HG02885 (cell line): Measurements from ENCODE around the gene ATP8A2.

ENCODE experiments used
- ATAC-seq: cut with Tn5 transposase; IDR thresholded peaks from one replicate; pipeline ENCODE4 v1.9.1; 2021; ENCODE audit warnings: mild to moderate bottlenecking; ENCODE audit not compliant: unreplicated experiment, poor library complexity

ATP8A2 gene

GRCh38 chr13:25890671-25891212, 519.0 kb downstream of the ATP8A2 start:
- no peak for ATAC-seq

GRCh38 chr13:25898991-25899390, 527.2 kb downstream of the ATP8A2 start:
- ATAC-seq, result no peak

DNA sequence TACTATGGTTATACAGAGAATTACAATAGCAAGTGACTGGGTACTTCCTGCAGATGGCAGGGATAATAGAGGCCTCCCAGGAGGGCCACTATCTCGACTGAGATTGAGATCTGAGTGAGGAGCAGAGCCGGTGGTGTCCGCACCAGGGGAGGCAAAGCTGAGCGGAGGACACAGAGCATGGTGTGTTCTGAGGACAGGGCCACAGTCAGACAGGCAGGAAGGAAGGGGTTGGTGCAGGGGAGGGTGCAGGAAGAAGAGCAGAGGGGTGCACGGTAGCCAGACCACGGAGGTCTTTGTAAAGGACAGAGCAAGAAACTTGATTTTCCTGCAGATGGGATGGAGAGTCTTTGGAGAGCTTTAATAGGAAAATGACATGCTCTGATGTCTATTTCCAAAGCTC, 527.7 kb downstream of the ATP8A2 start:
- no peak for ATAC-seq

GRCh38 chr13:25899952-25900351, 528.2 kb downstream of the ATP8A2 start:
- ATAC-seq, result no peak

- ATAC-seq, result peak; percentile 94
Observed at GRCh38 chr13:25901460-25902376, 529.9 kb downstream of the ATP8A2 start.

- no peak for ATAC-seq
Observed at GRCh38 chr13:25902455-25902854, 530.7 kb downstream of the ATP8A2 start.

DNA sequence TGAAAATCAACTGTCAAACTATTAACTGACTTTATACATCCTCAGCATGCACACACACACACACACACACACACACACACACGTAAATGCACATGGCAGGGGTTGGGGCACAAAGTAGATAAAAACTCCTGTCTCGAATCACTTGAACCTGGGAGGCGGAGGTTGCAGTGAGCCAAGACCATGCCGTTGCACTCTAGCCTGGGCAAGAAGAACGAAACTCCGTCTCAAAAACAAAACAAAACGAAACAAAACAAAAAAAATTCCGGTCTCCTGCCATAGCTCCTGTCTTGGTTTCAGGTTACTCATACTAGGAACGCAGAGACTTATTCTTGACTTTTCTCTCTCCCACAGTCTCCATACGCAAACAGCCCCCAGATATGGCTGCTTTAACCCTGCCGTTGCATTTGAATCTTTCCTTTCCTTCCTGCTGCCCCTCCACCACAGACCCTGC, 531.1 kb downstream of the ATP8A2 start:
- peak; percentile 72 for ATAC-seq

GRCh38 chr13:25904830-25905229, 533.1 kb downstream of the ATP8A2 start:
- no peak for ATAC-seq

GRCh38 chr13:25905611-25906010, 533.8 kb downstream of the ATP8A2 start:
- ATAC-seq, result no peak

DNA sequence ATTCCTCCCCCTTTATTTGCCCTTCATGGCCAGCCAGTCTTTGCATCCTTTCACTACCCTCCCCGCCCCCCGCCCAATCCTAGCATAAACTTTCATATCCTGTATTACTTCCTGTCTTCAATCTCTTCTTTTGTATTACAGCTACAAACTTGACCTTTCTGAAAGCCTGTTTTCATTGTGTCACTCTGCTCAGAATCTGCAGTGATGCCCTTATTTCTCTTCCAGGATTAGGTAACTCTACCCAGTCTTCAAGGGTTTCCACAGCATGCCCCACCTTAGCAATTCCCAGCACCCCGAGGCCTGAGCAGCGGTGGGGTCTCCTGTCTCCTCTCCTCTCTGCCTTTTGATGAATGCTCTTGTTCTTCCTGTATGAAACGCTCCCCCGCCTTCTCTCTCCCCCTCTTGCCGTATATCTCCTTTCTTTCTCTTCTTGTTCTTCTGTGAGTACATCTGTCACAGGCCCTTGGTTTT, 534.5 kb downstream of the ATP8A2 start:
- no peak for ATAC-seq

- ATAC-seq, result no peak
Observed at GRCh38 chr13:25908366-25908765, 536.6 kb downstream of the ATP8A2 start.

- no peak for ATAC-seq
Observed at GRCh38 chr13:25910243-25910642, 538.5 kb downstream of the ATP8A2 start.

DNA sequence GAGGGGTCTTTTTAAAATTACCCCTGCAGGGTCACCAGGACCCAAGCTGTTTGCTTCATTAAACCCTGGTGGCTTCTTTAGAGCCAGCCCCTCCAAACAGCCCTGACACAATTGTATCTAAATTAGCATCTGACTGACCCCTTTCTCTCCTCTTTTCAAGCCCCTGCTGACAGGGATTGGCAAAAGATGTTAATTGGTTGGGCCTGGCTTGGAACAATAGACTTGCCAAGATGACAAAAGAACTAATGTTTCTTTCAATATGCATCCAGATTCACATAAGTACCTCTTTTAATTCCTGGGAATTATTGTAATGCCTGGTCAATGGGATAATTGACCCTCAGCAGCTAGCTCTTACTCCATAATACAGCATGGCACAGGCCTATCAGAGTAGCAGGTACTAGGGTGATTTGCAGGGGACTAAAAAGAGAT, 539.2 kb downstream of the ATP8A2 start:
- no peak for ATAC-seq

DNA sequence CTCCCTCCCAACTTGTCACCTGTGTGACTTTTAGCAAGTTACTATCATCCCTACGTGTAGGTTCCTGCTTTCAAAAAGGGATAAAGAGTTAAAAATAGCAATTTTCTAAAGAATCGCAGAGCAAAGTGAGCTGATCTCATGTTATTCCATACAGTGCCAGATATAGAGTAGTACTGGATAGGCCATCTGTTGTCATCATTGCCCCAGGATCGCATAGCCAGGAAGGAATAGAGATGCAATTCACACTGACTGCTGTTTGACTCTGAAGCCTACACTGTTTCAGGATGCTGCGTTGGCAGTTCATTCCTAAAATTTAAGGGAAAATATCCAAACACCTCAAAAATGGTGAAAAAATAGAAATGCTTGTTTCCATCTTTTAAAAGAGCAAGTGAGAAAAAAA, 541.2 kb downstream of the ATP8A2 start:
- ATAC-seq, result no peak

DNA sequence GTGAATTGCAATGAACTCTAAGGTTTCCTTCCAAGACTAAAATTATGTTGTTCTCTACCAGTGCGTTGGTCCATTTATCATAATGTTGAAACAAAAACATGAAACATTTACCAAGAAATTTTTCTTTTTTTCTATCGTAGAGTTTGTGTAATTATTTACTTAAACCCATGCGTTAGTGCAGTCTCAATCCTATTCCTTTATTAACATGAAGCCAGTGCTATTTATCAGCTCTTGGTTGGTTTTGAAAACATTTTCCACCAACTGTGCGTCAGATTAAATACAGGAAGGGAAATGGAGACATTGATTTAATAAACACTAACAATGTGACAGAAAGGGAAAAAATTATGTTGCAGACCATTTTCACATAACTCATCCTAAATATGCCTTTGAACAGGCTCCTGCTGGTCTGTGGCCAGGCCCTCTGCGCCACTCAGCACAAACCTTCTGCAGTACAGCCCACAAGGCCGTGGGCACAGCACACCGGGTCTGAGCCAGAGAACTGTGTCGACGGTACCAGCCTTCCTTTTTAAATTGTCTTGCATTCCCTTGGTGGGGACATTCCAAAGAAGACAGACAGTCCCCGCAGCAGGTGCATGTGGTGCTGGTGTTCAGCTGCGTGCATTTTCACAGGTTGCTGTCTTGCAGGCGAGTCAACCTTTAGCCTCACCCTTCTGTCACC, 544.2 kb downstream of the ATP8A2 start:
- no peak for ATAC-seq

- no peak for ATAC-seq
Observed at GRCh38 chr13:25920277-25920676, 548.5 kb downstream of the ATP8A2 start.

GRCh38 chr13:25920931-25921330, 549.2 kb downstream of the ATP8A2 start:
- no peak for ATAC-seq

- no peak for ATAC-seq
Observed at GRCh38 chr13:25922376-25922775, 550.6 kb downstream of the ATP8A2 start.

DNA sequence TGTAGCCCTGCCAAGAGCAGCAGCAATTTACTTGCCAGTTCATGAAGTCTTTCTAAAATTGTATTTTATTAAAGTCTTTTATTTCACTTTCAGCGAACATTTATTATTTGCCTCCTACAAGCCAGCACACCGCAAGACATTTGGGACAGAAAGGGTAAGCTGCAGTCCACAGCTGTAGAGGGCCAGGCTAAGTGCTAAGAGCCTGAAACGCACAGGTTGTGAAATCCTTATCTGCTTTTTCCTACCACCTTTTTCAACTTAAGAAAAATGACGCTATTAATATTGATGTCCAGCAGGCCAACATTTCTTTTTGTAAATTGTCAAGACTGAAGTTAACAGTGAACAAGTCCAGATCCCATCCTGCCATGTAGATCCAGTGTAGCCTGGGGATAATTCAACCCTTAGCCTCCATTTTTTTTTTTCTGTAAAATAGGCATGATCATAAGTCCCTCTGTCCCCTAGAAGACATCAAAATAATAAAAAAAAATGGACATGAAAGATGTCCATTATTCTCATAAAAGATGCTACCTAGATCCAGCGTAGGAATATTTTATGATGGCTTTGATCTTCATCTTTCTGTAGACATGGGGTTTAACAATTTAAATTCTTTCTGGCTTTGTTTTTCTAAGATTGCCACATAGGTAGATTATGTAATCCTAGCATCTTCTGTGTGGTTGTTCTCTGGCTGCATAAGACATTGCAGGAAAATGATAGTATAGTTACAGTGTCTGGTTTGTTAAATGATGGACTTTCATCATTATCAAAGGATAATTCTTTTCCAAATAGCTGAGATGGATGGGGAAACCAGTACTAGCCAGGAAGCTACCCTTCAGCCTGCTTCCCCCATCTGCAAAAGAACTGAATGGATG, 551.7 kb downstream of the ATP8A2 start:
- ATAC-seq, result no peak

GRCh38 chr13:25927363-25927762, 555.6 kb downstream of the ATP8A2 start:
- ATAC-seq, result no peak
